Adrenal gland (tissue), 12 donors: ENCODE data around the gene TRDN. TPM values are rescaled to one million over a fixed set of nuclear protein-coding genes. Genes with fewer than 3 reads are reported as not detected.

ENCODE experiments used
- DNase-seq, 7 donors: peaks; one replicate each; pipeline ENCODE4 v3.0.0-alpha.2; 2019 to 2020
- H3K27ac ChIP-seq, 5 donors: fragments of 200-600 bp; sonication (generic) in 4 of 5; 1 replicate in 3 of 5; 2 replicates in 2 of 5; pipeline versions ENCODE4 v1.5.1 to v1.8.0; 2016 to 2020; ENCODE audit warnings: mild to moderate bottlenecking in 1 of 5
- H3K27me3 ChIP-seq: fragments of 200-600 bp; 2 replicates; pipeline ENCODE4 v1.8.0; 2021
- H3K36me3 ChIP-seq, 2 donors: fragments of 200-600 bp; replicated peaks in 1 of 2; 1 replicate in 1 of 2; 2 replicates in 1 of 2; pipeline versions ENCODE4 v1.5.1 to v1.8.0; 2018 to 2022
- H3K4me1 ChIP-seq, 2 donors: fragments of 200-600 bp; replicated peaks in 1 of 2; 1 replicate in 1 of 2; 2 replicates in 1 of 2; pipeline versions ENCODE4 v1.5.1 to v1.8.0; 2018 to 2021
- H3K4me3 ChIP-seq, 4 donors: fragments of 200-600 bp; sonication (generic) in 3 of 4; one replicate each; pipeline ENCODE4 v1.5.1; 2016 to 2018
- H3K9me3 ChIP-seq, 3 donors: fragments of 200-600 bp; sonication (generic) in 1 of 3; replicated peaks in 1 of 3; 1 replicate in 2 of 3; 2 replicates in 1 of 3; pipeline versions ENCODE4 v1.5.1 to v1.8.0; 2016 to 2021
- CTCF ChIP-seq, 6 experiments: fragments of 450-650 bp in 4 of 6; fragments of 200-600 bp in 2 of 6; sonication (generic) in 1 of 6; IDR thresholded peaks; 1 replicate in 5 of 6; 2 replicates in 1 of 6; pipeline versions ENCODE4 v1.5.1 to v1.8.0; 2016 to 2021; ENCODE audit warnings: antibody characterized with exemption in 6 of 6, mild to moderate bottlenecking in 2 of 6, moderate library complexity in 1 of 6
- POLR2A ChIP-seq, 2 donors: fragments of 450-650 bp; IDR thresholded peaks; one replicate each; pipeline ENCODE4 v1.6.1; 2017; ENCODE audit warnings: antibody characterized with exemption in 2 of 2, mild to moderate bottlenecking in 2 of 2, moderate library complexity in 1 of 2
- WGBS, 4 donors: extraction: QIAGEN DNeasy Blood & Tissue Kit in 2 of 4; methylation state at CpG; one replicate each; pipeline versions ENCODE4 v1.1.5 to v1.1.7; 2013 to 2017; 5-methylcytosine and 5-hydroxymethylcytosine counted together
- intact Hi-C, 2 donors: fragments of 100-400 bp; cut with DNase I; formaldehyde crosslinking; loops; one replicate each; pipeline versions ENCODE4 v1.14.1 to v1.15.0; 2022 to 2023
- polyA plus RNA-seq, 3 donors: library from polyadenylated mRNA; stranded (reverse); fragments of 200-250 nt in 2 of 3; fragments of 350-450 nt in 1 of 3; fragmentation: Illumina TruSeq in 1 of 3; extraction: RNeasy Lipid Tissue Mini Kit (QIAGEN cat#74804) in 1 of 3; gene quantifications; one replicate each; pipeline ENCODE4 v1.2.3, GENCODE V29; 2013 to 2014
- total RNA-seq, 9 donors: library from RNA; depleted of rRNA in 4 of 9; stranded (reverse); fragments of >200 nt in 4 of 9; fragments of 120-200 nt in 1 of 9; fragmentation: NEBNext Ultra II Directional in 1 of 9; extraction: Animal tissue kit (Norgen Biotek cat#: 25700) in 1 of 9; gene quantifications; one replicate each; pipeline versions ENCODE4 v1.1.0 to v1.2.4, GENCODE V29; 2013 to 2023
- donor health status: healthy with polysubstance abuse.
- donor health status: Bipolar disorder and iron deficiency.
- donor health status: DM: yes; HTN: yes; CAD: no.
- donor health status: DM: no; HTN: no; CAD: no.
- donor health status: DM: no; HTN: no; CAD: no.
- donor health status: DM: yes; HTN: yes; CAD: no.

Gene TRDN
- total and polyA plus RNA-seq, 12 donors, result 0.06 to 3.5 (median 0.54) TPM; not detected in 2

DNA sequence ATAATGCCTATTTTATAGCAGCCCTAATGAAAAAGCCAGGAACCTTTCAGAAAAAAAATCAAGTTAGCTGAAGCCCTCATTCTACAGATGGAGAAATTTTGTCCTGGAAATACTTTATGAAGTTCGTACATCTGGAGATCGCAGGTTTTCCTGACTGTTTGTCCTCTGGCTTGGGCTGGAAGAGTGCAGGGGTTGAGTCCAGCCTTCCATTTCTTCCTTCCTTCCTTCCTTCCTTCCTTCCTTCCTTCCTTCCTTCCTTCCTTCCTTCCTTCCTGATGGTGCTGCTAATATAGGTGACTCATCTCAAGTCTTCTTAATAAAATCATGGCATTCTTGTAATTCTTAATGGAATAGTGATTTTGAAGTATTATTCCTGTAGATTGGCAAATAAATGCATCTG lies 413.3 kb downstream of the TRDN start:
- TF ChIP-seq CTCF (IDR thresholded peaks at IDR 0.05) (no peak), POLR2A (IDR thresholded peaks at IDR 0.05) (no peak)
- Histone ChIP-seq H3K27me3 (no peaks in the 10 kb centered on the region), H3K9me3 (no peaks in the 10 kb centered on the region), H3K36me3 (no peaks in the 10 kb centered on the region), H3K27ac (no peak overlapping the region), H3K4me1 (no peaks in the 10 kb centered on the region), H3K4me3 (no peak overlapping the region)
- 75 to 87% (median 82%) methylated on average over 2 of the region's 2 CpGs for WGBS, 4 donors
- intact Hi-C loops, result no loop called here
- no peak for DNase-seq

DNA sequence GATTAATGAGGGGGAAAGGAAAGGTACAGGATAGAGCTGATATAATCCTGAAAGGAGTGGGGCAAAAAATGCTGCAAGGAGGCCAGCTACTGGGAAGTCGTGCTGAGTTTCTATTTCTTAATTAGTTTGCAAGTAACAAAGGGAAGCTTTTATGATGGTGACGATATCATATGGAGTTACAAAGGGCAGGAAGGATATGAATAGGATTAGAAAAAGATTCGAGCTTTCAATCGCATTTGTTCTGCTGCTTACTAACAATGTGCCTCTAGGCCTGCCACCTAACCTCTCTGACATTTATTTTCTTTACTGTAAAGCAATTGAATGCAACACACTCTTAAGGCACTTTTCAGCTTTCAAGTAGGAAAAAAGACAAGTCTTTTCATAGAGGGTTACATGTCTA lies 421.5 kb downstream of the TRDN start:
- no peak for TF ChIP-seq POLR2A (IDR thresholded peaks at IDR 0.05)
- no peak for TF ChIP-seq CTCF (IDR thresholded peaks at IDR 0.05)
- DNase-seq, result no peak
- no peak overlapping the region for H3K4me3 ChIP-seq
- H3K27me3 ChIP-seq, result no peaks in the 10 kb centered on the region
- H3K9me3 ChIP-seq, result no peaks in the 10 kb centered on the region
- 59 to 75% (median 73%) methylated on average over 4 of the region's 4 CpGs for WGBS, 4 donors
- no peak overlapping the region for H3K27ac ChIP-seq
- intact Hi-C loops, result no loop called here
- no peaks in the 10 kb centered on the region for H3K36me3 ChIP-seq
- H3K4me1 ChIP-seq, result no peaks in the 10 kb centered on the region

DNA sequence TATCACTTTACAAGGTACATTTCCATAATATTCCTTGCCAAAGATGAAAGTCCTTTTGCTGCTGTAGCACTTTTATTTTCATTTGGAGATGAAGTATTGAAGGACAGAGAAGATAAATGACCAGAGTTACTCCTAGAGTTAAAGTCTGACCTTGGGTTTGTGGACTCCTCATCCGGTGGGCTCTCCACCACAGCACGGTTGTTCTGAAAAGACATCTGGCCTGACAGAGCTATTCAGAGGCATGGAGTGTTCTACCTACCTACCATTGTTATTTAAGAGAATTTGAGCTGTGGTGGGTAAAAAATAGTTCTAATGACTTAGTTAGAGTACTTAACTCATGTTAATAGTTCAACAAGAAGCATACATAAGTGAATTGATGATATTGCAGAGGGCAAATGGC lies 422.3 kb downstream of the TRDN start:
- Histone ChIP-seq H3K36me3 (no peaks in the 10 kb centered on the region), H3K4me1 (no peaks in the 10 kb centered on the region), H3K27me3 (no peaks in the 10 kb centered on the region), H3K4me3 (no peak overlapping the region), H3K9me3 (no peaks in the 10 kb centered on the region), H3K27ac (no peak overlapping the region)
- no peak for DNase-seq
- WGBS, 4 donors, result 36 to 66% (median 43%) methylated on average over 2 of the region's 2 CpGs
- intact Hi-C loops, result no loop called here
- TF ChIP-seq POLR2A (IDR thresholded peaks at IDR 0.05), result no peak

DNA sequence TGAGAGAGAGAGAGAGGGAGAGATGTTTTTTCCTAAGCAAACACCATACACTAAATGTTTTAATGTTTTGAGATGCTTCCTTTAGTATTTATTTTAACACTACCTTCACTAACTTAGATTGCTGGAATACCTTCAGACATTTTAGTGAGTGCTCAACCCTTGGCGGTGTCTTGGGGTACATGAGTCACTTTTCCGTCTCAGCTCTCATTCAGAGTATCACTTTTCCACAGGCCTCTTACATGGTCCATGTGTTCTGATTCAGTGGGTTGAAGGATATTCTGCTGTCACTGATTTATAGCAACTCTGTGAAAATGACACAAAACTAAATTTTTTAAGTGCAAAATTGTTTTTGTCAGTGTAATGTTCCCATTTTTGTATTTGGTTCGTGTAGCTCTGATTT lies 422.8 kb downstream of the TRDN start:
- WGBS, 4 donors, result 76 to 89% (median 80%) methylated on average over 3 of the region's 3 CpGs
- intact Hi-C loops, result no loop called here

More for the DNA sequence above, 422.8 kb downstream of the TRDN start:
- Histone ChIP-seq H3K4me3 (no peak overlapping the region), H3K27me3 (no peaks in the 10 kb centered on the region), H3K9me3 (no peaks in the 10 kb centered on the region), H3K27ac (no peak overlapping the region), H3K4me1 (no peaks in the 10 kb centered on the region), H3K36me3 (no peaks in the 10 kb centered on the region)
- no peak for DNase-seq
- TF ChIP-seq POLR2A (IDR thresholded peaks at IDR 0.05), result no peak
- TF ChIP-seq CTCF (IDR thresholded peaks at IDR 0.05), result no peak
